GM23248 (cell line): ENCODE results near the gene MC1R.

Experiments
- EZH2 ChIP-seq: fragments of 200-600 bp; sonication (generic); IDR thresholded peaks from 2 replicates; pipeline ENCODE4 v1.6.1; 2018; ENCODE audit warnings: antibody characterized with exemption, mild to moderate bottlenecking; ENCODE audit not compliant: insufficient read depth, poor library complexity, severe bottlenecking
- EZH2phosphoT487 ChIP-seq: fragments of 200-600 bp; sonication (generic); IDR thresholded peaks from 2 replicates; pipeline ENCODE4 v1.6.1; 2018; ENCODE audit warnings: antibody characterized with exemption, moderate library complexity, mild to moderate bottlenecking, low read depth; ENCODE audit not compliant: insufficient read depth

GRCh38 chr16:89887243-89887642, 31.4 kb upstream of the MC1R start:
- TF ChIP-seq EZH2phosphoT487: no peak
- no peak for TF ChIP-seq EZH2
